ENCODE data around the gene ABCA1.

Gene ABCA1

DNA sequence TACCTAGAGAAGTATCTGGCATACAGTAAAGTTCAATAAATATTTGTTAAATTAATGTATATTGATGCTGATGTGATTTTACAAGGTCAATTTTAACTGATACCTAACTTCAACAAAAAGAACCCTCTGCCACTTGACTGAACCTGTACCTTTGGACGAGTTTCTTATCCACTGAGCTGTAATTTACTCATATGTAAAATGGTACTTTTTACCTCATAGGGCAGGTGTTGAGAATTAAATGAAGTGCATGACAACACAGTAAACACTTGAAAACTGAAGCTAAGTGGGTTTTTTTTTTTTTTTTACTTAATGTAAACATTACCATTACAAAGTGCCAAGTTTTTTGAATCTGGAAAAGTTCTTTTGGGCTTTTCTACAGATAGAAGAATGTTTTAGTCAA is 148.6 kb downstream of the ABCA1 start:
- Histone ChIP-seq H3K4me1 (no peaks in the 10 kb centered on the region), H3K4me3 (ENCODE audit: low read depth, low read length) (no peak overlapping the region), H3K36me3 (no peaks in the 10 kb centered on the region), H3K9me3 (no peaks in the 10 kb centered on the region), H3K27me3 (no peaks in the 10 kb centered on the region)
- TF ChIP-seq, protein P1, sequence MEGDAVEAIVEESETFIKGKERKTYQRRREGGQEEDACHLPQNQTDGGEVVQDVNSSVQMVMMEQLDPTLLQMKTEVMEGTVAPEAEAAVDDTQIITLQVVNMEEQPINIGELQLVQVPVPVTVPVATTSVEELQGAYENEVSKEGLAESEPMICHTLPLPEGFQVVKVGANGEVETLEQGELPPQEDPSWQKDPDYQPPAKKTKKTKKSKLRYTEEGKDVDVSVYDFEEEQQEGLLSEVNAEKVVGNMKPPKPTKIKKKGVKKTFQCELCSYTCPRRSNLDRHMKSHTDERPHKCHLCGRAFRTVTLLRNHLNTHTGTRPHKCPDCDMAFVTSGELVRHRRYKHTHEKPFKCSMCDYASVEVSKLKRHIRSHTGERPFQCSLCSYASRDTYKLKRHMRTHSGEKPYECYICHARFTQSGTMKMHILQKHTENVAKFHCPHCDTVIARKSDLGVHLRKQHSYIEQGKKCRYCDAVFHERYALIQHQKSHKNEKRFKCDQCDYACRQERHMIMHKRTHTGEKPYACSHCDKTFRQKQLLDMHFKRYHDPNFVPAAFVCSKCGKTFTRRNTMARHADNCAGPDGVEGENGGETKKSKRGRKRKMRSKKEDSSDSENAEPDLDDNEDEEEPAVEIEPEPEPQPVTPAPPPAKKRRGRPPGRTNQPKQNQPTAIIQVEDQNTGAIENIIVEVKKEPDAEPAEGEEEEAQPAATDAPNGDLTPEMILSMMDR (IDR thresholded peaks at IDR 0.05; ENCODE audit: low read depth, low read length) = no peak
- DNase-seq = no peak

DNA sequence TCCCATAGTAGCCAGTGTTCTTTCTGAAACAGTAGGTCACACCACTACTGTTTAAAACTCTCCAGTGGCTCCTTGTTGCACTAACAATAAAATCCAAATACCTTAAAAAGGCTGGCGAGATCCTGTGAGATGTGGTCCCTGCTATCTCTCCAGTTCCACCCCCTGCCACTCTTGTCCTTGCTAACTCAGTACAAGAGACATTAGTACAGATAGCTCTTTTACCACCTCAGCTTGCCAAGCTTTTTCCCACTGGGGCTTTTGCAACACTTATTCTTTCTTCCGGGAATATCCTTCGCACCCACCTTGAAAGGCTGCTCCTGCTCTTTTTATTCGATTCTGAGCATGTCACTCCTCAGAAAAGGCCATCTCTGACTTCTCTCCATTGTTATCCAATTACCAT is 149.2 kb downstream of the ABCA1 start:
- Histone ChIP-seq H3K27me3 (no peaks in the 10 kb centered on the region), H3K9me3 (no peaks in the 10 kb centered on the region), H3K4me3 (ENCODE audit: low read depth, low read length) (no peak overlapping the region), H3K4me1 (no peaks in the 10 kb centered on the region), H3K36me3 (no peaks in the 10 kb centered on the region)
- TF ChIP-seq, protein P1 (IDR thresholded peaks at IDR 0.05; ENCODE audit: low read depth, low read length) = no peak
- no peak for DNase-seq

DNA sequence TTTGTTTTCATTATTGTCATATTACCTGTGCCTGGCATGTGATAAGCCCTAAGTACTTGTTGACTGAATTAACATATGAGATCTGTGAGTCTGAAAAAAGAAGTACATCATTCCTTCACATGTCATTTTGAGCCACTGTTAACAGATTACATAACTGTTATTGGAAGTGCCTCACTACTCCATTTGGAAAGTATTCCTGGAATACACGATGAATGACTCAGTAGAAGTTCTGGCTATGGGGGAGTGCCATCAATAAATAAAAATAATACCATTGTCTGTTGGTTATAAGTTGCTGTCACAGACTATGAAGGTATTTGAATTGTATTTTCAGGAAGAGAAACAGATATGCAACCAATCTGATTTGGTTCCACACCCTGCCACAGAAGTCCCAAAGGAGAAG is 151.2 kb downstream of the ABCA1 start:
- no peaks in the 10 kb centered on the region for H3K4me1 ChIP-seq
- no peak overlapping the region for H3K4me3 ChIP-seq (ENCODE audit: low read depth, low read length)
- DNase-seq = no peak
- H3K9me3 ChIP-seq = no peaks in the 10 kb centered on the region
- TF ChIP-seq, protein P1 (IDR thresholded peaks at IDR 0.05; ENCODE audit: low read depth, low read length) = no peak
- H3K36me3 ChIP-seq = no peaks in the 10 kb centered on the region
- no peaks in the 10 kb centered on the region for H3K27me3 ChIP-seq

DNA sequence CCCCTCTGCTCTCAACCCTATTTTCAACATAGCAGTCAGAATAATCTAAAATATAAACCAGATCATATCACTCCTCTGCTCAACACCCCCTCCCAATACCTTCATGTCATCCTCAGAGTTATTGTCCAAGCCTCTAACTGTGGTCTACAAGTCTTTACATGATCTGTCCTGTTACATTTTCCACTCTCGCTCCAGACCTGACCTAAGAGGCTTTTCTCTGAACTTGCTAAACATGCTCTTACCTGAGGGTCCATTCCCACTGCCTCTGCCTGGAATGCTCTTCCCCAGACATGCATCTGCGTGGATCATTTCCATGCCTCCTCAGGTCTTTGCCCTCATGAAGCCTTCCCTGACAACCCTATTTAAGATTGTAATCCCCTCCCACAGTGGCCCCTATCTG is 152.0 kb downstream of the ABCA1 start:
- no peaks in the 10 kb centered on the region for H3K4me1 ChIP-seq
- H3K27me3 ChIP-seq = no peaks in the 10 kb centered on the region
- no peak for DNase-seq
- H3K9me3 ChIP-seq = no peaks in the 10 kb centered on the region
- no peak overlapping the region for H3K4me3 ChIP-seq (ENCODE audit: low read depth, low read length)
- TF ChIP-seq, protein P1 (IDR thresholded peaks at IDR 0.05; ENCODE audit: low read depth, low read length) = no peak
- no peaks in the 10 kb centered on the region for H3K36me3 ChIP-seq

DNA sequence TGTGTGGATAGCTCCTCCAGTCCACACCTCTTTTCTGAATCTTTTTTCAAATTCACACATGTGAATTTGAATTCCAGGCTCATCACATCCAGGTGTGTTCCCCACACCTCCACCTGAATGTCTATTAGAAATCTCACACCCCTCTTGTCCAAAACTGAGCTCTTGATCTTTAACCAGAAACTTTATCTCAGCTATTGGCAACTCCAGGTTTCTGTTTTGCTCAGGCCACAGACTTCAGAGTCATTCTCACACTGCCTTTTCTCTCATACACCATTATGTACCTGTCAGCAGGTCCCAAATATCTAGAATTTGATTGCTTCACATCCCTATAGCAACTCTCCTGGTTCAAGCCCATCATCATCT is 152.4 kb downstream of the ABCA1 start:
- Histone ChIP-seq H3K27me3 (no peaks in the 10 kb centered on the region), H3K9me3 (no peaks in the 10 kb centered on the region), H3K36me3 (no peaks in the 10 kb centered on the region), H3K4me3 (ENCODE audit: low read depth, low read length) (no peak overlapping the region), H3K4me1 (no peaks in the 10 kb centered on the region)
- no peak for DNase-seq
- TF ChIP-seq, protein P1 (IDR thresholded peaks at IDR 0.05; ENCODE audit: low read depth, low read length) = no peak

DNA sequence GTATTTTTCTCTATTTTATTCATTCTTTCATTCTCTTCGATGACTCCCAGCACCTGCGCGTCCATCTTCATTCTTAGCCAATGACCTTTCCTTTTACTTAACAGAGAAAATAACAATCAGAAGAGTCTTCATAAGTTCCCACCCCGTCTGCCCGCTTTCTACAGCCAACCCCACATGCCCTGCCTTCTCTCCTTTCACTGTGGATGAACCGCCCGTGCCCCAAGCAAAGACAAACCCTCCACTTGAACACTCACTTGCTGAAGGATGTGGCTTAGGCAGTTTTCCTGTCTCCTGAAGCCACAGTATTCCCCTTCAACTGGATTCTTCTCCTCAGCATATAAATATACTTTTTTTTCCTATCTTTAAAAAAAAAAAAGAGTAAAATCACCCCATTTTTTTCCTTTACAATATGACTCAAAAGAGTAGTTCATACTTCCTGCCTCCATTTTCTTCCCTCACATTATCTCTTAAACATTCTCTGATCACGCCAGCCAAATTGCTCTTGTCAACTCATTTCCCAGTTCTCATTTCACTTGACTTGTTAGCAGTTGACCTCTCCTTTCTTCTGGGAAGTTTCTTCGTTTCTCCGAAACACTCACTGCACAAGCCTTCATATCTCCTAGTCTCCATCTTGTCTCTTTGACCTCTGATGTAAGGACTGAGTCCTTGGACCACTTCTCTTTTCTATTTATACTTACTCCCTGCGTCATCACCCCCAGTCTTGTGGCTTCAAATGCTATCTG is 153.0 kb downstream of the ABCA1 start:
- Histone ChIP-seq H3K9me3 (no peaks in the 10 kb centered on the region), H3K4me3 (ENCODE audit: low read depth, low read length) (no peak overlapping the region), H3K27me3 (no peaks in the 10 kb centered on the region), H3K36me3 (no peaks in the 10 kb centered on the region), H3K4me1 (no peaks in the 10 kb centered on the region)
- DNase-seq = no peak
- TF ChIP-seq, protein P1 (IDR thresholded peaks at IDR 0.05; ENCODE audit: low read depth, low read length) = no peak

Measured in BE2C (cell line).